Posterior cingulate gyrus (tissue), 11 donors: ENCODE results near the gene SIK3.

Source experiments
- DNase-seq, 10 donors: peaks; one replicate each; pipeline versions ENCODE4 v3.0.0 to v3.0.0-alpha.2; 2020 to 2021; ENCODE audit warnings: mixed read lengths in 3 of 10
- intact Hi-C: fragments of 100-400 bp; cut with DNase I; formaldehyde crosslinking; loops from one replicate; pipeline ENCODE4 v1.15.1; 2023

Gene SIK3

GRCh38 chr11:117017456-117017855 lies 80.8 kb downstream of the SIK3 start:
- no peak for DNase-seq
- intact Hi-C loops, result no loop called here

DNA sequence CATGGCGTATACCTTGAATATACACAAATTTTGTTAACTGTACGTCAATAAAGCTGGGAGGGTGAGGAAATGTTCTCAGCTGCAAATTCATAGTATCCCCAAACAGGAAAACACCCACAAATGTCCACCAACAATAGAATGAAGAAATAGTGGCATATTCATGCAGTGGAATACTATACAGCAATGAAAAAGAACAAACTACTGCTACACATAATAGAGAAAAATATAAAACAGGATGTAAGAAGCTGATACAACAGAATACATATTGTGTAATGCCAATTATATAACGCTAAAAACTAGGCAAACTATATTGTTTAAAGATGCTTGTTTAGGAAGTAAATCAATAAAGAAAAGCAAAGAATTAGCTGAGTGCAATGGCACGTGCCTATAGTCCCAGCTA lies 81.5 kb downstream of the SIK3 start:
- intact Hi-C loops, result no loop called here
- no peak for DNase-seq

GRCh38 chr11:117016246-117016645 lies 82.0 kb downstream of the SIK3 start:
- intact Hi-C loops, result no loop called here
- no peak for DNase-seq

- no peak for DNase-seq
Measured at GRCh38 chr11:117011541-117011898, 86.7 kb downstream of the SIK3 start.

GRCh38 chr11:117010808-117011540 lies 87.3 kb downstream of the SIK3 start:
- peak in 1 of 10 donors; percentile 84 for DNase-seq
- intact Hi-C loops, result no loop called here

More at GRCh38 chr11:117011541-117011898, 86.7 kb downstream of the SIK3 start:
- intact Hi-C loops, result no loop called here

DNA sequence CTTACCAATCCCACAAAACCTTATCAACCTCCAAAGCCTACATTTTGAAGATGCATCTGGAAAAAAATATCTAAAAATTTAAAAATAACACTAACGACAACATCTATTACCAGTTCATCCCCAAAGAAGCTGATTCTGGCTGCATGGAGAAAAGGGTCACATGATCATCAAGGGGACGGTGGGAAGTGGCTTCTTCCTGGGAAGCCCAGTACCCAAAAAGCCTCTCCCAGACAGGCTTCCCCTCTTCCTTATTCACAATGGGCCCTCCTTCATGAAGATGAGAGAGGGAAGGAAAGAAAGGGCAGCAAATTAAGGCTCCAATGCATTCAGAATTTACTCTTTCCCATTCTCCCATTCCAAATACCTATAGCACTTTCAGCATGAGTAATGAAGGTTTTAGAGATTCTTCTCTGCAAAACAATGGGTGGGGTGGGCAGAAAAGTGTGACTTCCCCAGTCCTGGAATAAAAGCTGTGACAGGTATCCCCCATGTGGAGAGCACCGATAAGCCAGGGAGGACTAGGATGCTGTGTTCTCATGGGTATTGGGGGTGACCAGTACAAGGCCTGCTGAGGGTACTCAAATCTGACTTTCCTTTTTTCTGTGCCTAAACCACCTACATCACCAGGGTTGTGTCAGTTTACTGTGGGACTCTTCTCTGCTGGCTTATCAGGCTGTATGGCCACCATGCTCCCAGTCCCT lies 88.2 kb downstream of the SIK3 start:
- no peak for DNase-seq
- intact Hi-C loops, result no loop called here

DNA sequence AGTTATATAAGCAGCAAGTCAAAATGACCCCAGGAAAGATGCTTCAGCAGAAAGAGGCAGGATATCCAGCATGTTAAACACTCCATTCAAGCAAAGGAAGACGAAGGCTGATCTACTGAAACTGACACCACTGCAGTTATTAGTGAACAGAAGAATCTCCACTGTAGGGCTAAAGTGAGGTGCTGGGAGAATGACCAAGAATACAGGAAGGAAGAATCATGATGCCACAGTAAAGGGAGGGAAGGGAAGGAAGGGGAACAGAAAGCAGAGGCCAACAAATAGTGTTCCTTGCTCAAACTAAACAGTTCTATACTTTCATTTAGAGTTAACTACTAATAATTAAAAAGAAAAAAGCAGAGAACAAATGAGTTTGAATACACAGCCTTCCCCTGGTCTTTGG lies 92.5 kb downstream of the SIK3 start:
- intact Hi-C loops, result no loop called here
- DNase-seq, result no peak

DNA sequence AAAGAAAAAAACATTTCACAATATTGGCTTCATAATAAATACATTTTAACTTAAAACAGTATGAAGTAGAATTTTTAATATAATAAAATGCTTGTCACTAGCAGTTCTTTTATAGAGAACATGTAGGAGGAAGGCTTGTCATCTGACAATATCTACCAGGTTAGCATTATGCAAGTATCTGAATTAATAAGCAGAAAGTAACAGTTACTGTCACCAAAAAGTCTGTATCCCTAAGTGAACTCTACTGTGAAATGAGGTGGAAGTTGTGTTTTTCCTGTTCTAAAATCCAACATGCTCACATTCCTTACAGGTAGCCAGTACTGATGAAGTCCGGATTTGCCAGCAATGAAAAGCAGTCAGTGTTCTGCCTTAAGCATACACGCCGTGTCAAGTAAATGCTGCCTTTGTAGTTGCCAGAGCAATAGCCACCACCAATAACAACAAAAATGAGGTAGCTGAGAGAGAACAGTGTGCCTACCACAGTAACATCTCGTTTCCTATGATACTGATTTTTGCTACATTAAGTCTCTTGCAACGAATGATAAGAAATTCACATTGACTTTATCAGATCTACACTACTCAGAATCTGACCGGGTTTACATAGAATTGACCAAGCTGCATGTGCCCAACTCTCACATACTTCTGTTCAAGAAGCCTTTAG lies 95.5 kb downstream of the SIK3 start:
- DNase-seq, result no peak

GRCh38 chr11:117000014-117000737 lies 98.1 kb downstream of the SIK3 start:
- intact Hi-C loops, result no loop called here
- no peak for DNase-seq

More for the DNA sequence above, 95.5 kb downstream of the SIK3 start:
- intact Hi-C loops, result no loop called here

DNA sequence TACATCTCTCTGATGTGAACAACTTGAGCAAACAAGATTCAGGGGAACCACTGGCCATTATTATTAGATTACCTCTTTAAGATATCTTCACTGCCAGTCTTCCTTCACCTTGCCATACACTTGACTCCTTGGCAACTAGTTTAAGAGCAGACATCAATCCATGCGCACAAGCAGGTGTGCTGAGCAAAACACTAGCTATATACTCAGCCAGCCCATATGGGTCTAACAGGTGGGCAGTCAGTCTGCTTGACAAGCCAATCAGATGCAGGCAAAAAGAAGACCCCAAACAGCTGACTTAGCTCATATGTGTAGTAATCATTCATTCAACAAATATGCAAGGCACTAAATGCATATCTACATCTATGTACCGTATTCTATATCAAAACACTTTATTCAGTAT lies 101.2 kb downstream of the SIK3 start:
- intact Hi-C loops, result no loop called here
- no peak for DNase-seq

DNA sequence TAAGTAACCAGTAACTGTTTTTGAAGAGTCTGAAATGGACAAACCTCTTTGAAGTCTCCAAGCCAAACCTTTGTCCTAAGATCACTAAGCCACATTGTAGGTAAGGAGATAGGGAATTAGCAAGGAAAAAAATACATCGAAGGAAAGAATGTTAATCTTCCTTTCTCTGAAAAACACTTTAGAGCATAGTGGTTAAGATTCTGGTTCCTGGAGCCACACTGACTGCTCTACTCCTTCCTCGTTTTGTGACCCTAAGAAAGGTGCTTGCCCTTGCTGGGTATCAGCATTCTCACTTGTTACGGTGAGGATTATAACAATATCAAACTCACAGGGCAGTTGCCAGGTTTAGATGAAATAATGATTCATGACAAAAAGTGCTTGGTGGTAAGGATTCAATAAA lies 104.0 kb downstream of the SIK3 start:
- intact Hi-C loops, result no loop called here
- no peak for DNase-seq

GRCh38 chr11:116993599-116993998 lies 104.6 kb downstream of the SIK3 start:
- peak in 1 of 10 donors; percentile 40 for DNase-seq
- intact Hi-C loops, result no loop called here

DNA sequence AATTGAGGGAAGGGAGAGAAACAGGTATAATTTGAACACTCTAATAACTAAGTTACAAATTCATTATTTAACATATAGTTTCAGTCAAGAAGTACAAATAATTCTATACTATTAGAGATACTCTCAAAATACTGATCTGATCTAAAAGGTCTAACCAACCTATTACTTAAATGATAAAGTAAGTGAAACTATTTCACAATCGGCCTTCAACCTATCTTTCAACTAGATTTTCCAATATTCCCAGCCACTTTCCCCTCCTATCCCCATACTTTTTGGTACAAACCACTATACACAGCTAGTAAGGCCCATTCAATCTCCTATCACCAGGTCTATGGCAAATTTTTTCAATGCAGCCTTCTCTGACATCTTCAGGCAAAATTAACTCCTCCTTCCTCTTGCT lies 106.7 kb downstream of the SIK3 start:
- intact Hi-C loops, result no loop called here
- DNase-seq, result no peak

DNA sequence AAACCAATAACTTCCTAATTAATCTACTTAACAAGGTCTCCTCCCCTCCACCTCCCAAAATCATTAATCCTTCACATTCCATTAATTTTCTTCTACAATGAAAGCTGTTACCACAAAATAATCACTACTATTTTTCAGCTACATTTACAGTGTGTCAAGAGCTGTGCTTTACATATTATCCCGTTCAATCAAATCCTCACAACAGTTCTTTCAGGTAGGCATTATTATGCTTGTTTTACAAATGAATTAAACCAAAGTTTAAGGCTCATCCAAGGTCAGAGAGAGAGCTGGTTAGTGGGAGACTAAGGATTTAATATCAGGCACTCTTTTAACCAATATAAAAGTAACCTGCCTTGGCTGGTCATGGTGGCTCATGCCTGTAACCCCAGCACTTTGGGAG lies 107.4 kb downstream of the SIK3 start:
- intact Hi-C loops, result no loop called here
- DNase-seq, result no peak

GRCh38 chr11:116990061-116990473 lies 108.2 kb downstream of the SIK3 start:
- no peak for DNase-seq

GRCh38 chr11:116989184-116989583 lies 109.0 kb downstream of the SIK3 start:
- intact Hi-C loops, result no loop called here
- no peak for DNase-seq

More at GRCh38 chr11:116990061-116990473, 108.2 kb downstream of the SIK3 start:
- intact Hi-C loops, result no loop called here

DNA sequence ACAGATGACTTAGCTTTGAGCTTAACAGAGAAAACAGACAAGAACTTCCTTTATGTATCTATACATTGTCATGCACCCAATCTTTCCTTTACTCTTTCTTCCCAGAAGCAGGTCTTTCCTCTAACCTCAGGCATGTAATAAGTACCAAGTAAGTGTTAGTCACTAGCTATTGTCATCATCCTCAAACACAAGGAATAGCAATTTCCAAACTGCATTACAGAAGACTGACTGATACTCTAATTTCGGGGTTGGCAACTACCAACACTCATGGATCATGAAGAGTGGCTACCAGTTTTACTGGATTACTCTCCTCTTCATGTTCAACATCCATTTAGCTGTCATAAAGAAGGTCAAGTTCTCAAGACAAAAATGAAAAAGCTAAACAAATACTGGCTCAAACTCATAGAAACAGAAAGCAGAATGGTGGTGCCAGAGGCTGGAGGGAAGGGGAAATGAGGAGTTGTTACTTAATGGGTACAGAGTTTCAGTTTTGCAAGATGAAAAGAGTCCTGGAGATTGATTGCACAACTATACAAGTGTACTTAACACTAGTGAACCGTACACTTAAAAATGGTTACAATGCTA lies 111.6 kb downstream of the SIK3 start:
- intact Hi-C loops, result no loop called here
- no peak for DNase-seq

GRCh38 chr11:116984589-116984988 lies 113.6 kb downstream of the SIK3 start:
- no peak for DNase-seq
- intact Hi-C loops, result no loop called here

DNA sequence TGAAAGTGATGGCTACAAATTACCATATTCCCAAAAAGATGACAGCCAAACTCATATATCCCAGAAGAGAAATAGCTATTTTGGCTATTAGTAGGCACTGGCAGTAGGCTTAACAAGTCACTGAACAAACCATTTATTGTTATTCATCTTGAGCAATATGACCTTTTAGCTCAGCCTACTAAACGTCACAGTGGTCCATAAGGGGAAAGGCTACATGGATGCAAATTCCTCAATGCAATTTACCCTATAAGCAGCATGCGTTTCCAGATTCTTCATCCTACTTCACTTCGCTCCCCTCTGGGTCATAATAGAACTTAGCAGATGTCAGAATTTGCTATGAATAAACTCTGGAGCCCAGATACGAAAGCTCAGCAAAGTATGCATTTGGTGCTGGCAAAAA lies 114.0 kb downstream of the SIK3 start:
- intact Hi-C loops, result no loop called here
- DNase-seq, result no peak

DNA sequence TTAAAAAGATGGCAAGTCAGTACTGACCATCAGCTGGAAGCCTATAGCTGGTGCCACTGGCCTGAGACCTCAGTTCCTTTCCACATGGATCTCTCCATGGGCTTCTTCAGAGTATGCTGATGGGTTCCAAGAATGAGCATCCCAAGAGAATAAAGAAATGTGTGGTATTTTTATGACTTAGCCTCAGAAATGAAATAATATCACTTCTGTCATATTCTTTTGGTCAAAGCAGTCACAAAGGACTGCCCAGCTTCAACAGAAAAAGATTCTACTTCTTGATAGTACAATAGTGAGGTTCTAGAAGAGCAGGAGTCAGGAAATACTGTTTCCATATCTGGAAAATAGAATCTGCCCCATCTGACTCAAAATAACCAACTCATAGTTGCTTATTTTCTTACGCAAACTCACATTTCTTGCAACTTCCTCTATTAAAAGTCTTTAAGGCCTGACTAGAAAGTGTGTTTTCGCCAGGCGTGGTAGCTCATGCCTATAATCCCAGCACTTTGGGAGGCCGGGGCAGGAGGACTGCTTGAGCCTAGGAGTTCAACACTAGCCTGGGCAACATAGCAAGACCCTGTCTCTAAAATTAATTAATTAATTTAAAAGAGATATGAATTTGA lies 116.9 kb downstream of the SIK3 start:
- DNase-seq, result no peak
- intact Hi-C loops, result no loop called here
